ENCODE data around the gene GPN2. TPM values are rescaled to one million over a fixed set of nuclear protein-coding genes. Genes with fewer than 3 reads are reported as not detected.

The GPN2 gene
- polyA plus RNA-seq, 1 donor (not counting 4 experiments of a cell fraction or from before 2014, with no cell fraction given): 31.9 TPM

DNA sequence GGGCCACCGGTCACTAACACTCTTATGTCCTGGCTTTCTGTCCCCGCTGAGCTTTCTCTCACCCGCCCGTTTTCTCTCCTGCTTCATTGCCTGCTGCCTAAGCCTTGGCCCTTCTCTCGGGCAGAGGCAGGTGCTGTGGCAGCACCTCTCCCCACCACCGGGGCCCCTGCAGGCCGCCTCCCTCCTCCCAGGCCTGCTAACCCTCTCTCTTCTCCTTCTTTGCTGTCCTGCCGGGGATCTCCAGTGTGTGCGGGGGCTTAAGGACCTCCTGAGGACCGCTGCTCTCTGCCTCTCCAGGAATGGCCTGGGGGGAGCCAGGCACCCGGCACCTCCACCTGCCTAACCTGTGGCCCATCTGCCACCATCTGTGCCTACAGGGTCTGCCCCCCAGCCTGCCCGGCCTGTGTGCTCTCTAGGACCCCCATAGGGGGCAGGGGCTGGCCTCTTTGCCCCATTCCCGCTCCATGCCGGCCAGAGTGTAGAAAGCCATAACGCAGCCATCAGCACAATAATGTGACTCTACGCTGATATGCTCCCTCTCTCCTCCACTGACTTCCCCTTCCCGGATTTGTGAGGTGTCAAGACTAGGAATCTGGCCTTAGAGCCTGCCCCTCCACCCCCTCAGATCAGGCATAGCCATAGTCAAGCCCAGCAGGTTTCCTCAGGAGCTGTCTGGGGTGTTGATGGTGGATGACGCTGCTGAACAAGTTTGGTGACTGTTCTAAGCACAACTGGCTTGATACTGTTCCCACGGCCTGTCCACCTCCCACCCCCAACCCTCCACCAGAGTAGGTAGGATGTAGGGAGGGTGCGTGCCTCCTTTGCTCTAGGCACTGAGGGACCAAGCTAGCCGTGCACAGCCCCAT is 33.2 kb downstream of the GPN2 start:
- peak overlapping the region; percentile 76 for H3K4me2 ChIP-seq (ENCODE audit: control insufficient read depth, extremely low read depth, insufficient read depth, low read depth, low read length)
- no peaks in the 10 kb centered on the region for H4K20me1 ChIP-seq (ENCODE audit: control insufficient read depth, extremely low read depth, insufficient read depth, low read length)
- TF ChIP-seq EZH2 (IDR thresholded peaks at IDR 0.05; ENCODE audit: low read length): no peak
- TF ChIP-seq, protein P1, sequence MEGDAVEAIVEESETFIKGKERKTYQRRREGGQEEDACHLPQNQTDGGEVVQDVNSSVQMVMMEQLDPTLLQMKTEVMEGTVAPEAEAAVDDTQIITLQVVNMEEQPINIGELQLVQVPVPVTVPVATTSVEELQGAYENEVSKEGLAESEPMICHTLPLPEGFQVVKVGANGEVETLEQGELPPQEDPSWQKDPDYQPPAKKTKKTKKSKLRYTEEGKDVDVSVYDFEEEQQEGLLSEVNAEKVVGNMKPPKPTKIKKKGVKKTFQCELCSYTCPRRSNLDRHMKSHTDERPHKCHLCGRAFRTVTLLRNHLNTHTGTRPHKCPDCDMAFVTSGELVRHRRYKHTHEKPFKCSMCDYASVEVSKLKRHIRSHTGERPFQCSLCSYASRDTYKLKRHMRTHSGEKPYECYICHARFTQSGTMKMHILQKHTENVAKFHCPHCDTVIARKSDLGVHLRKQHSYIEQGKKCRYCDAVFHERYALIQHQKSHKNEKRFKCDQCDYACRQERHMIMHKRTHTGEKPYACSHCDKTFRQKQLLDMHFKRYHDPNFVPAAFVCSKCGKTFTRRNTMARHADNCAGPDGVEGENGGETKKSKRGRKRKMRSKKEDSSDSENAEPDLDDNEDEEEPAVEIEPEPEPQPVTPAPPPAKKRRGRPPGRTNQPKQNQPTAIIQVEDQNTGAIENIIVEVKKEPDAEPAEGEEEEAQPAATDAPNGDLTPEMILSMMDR (optimal IDR thresholded peaks at IDR 0.05 in 1 of 3, IDR thresholded peaks at IDR 0.05 in 1 of 3, conservative IDR thresholded peaks at IDR 0.05 in 1 of 3; ENCODE audit: extremely low read depth in 1 of 3, insufficient read depth in 2 of 3, low read length in 3 of 3): no peak
- H3K9me3 ChIP-seq (ENCODE audit: control insufficient read depth, low read depth, low read length): no peaks in the 10 kb centered on the region
- no peaks in the 10 kb centered on the region for H3K9me1 ChIP-seq (ENCODE audit: control insufficient read depth, extremely low read depth, insufficient read depth, low read length)
- H3K79me2 ChIP-seq (ENCODE audit: control insufficient read depth, insufficient read depth, low read length): no peaks in the 10 kb centered on the region
- dilution Hi-C loops (cut with MboI; ENCODE audit: extremely low pct_ligation_motif_present, low sequenced_read_pairs): no loop called here
- peak overlapping the region; percentile 93 for H3K9ac ChIP-seq (ENCODE audit: control insufficient read depth, extremely low read depth, insufficient read depth, low read length)
- no peak overlapping the region for H3K4me3 ChIP-seq (ENCODE audit: control insufficient read depth in 2 of 3, extremely low read depth in 1 of 3, insufficient read depth in 2 of 3, low read depth in 1 of 3, low read length in 3 of 3)
- peaks cover 0 to 17% of the 10 kb centered on the region in 2 experiments for H3K36me3 ChIP-seq (ENCODE audit: control insufficient read depth in 2 of 2, extremely low read depth in 1 of 2, insufficient read depth in 2 of 2, low read length in 2 of 2)
- H3K27me3 ChIP-seq (ENCODE audit: control insufficient read depth, extremely low read depth, insufficient read depth, low read length): no peaks in the 10 kb centered on the region
- H3K27ac ChIP-seq (ENCODE audit: control insufficient read depth, insufficient read depth, low read length): peak overlapping the region; percentile 100
- H3K4me1 ChIP-seq (ENCODE audit: control insufficient read depth, extremely low read depth, insufficient read depth, low read length): peaks cover 93% of the 10 kb centered on the region
- FAIRE-seq: peak; percentile 56
- H2AFZ ChIP-seq (ENCODE audit: control insufficient read depth, low read length): no peak overlapping the region
- DNase-seq (ENCODE audit: low read depth, low spot score): no peak

DNA sequence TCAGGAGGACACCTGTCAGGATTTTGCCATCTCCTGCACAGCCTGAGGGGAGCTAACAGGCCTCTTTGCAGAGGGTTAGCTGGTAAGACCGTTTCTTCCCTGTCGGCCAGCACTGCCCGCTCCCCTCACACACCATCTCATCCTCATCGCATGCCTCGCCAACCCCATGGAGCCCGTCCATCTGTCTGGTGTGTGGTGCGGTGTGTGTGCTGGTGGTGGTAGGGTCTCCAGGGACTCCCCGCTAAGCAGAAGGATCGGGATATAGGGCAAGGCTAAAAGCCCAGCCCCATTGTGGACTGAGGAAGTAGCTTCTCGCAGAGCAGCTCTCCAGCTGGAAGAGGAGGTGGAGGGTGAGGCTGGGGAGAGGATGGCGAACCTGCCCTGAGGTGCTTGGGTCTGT is 33.9 kb downstream of the GPN2 start:
- peak overlapping the region; percentile 100 for H3K27ac ChIP-seq (ENCODE audit: control insufficient read depth, insufficient read depth, low read length)
- H3K79me2 ChIP-seq (ENCODE audit: control insufficient read depth, insufficient read depth, low read length): no peaks in the 10 kb centered on the region
- FAIRE-seq: no peak
- DNase-seq (ENCODE audit: low read depth, low spot score): no peak
- H4K20me1 ChIP-seq (ENCODE audit: control insufficient read depth, extremely low read depth, insufficient read depth, low read length): no peaks in the 10 kb centered on the region
- TF ChIP-seq, protein P1 (optimal IDR thresholded peaks at IDR 0.05 in 1 of 3, IDR thresholded peaks at IDR 0.05 in 1 of 3, conservative IDR thresholded peaks at IDR 0.05 in 1 of 3; ENCODE audit: extremely low read depth in 1 of 3, insufficient read depth in 2 of 3, low read length in 3 of 3): no peak
- TF ChIP-seq EZH2 (IDR thresholded peaks at IDR 0.05; ENCODE audit: low read length): no peak
- peak overlapping the region; percentile 93 for H3K9ac ChIP-seq (ENCODE audit: control insufficient read depth, extremely low read depth, insufficient read depth, low read length)
- peaks cover 93% of the 10 kb centered on the region for H3K4me1 ChIP-seq (ENCODE audit: control insufficient read depth, extremely low read depth, insufficient read depth, low read length)
- H3K9me3 ChIP-seq (ENCODE audit: control insufficient read depth, low read depth, low read length): no peaks in the 10 kb centered on the region
- dilution Hi-C loops (cut with MboI; ENCODE audit: extremely low pct_ligation_motif_present, low sequenced_read_pairs): no loop called here
- no peaks in the 10 kb centered on the region for H3K9me1 ChIP-seq (ENCODE audit: control insufficient read depth, extremely low read depth, insufficient read depth, low read length)
- no peak overlapping the region for H2AFZ ChIP-seq (ENCODE audit: control insufficient read depth, low read length)
- no peak overlapping the region for H3K4me2 ChIP-seq (ENCODE audit: control insufficient read depth, extremely low read depth, insufficient read depth, low read depth, low read length)
- H3K36me3 ChIP-seq (ENCODE audit: control insufficient read depth in 2 of 2, extremely low read depth in 1 of 2, insufficient read depth in 2 of 2, low read length in 2 of 2): peaks cover 4 to 22% of the 10 kb centered on the region in 2 experiments
- H3K27me3 ChIP-seq (ENCODE audit: control insufficient read depth, extremely low read depth, insufficient read depth, low read length): no peaks in the 10 kb centered on the region
- H3K4me3 ChIP-seq (ENCODE audit: control insufficient read depth in 2 of 3, extremely low read depth in 1 of 3, insufficient read depth in 2 of 3, low read depth in 1 of 3, low read length in 3 of 3): no peak overlapping the region

Measured in keratinocyte (primary cell).